HG02610 (cell line): ENCODE data around the gene CDK5.

Experiments
- ATAC-seq: cut with Tn5 transposase; IDR thresholded peaks from one replicate; pipeline ENCODE4 v1.9.1; 2021; ENCODE audit warnings: mild to moderate bottlenecking, moderate library complexity; ENCODE audit not compliant: unreplicated experiment

Gene CDK5

DNA sequence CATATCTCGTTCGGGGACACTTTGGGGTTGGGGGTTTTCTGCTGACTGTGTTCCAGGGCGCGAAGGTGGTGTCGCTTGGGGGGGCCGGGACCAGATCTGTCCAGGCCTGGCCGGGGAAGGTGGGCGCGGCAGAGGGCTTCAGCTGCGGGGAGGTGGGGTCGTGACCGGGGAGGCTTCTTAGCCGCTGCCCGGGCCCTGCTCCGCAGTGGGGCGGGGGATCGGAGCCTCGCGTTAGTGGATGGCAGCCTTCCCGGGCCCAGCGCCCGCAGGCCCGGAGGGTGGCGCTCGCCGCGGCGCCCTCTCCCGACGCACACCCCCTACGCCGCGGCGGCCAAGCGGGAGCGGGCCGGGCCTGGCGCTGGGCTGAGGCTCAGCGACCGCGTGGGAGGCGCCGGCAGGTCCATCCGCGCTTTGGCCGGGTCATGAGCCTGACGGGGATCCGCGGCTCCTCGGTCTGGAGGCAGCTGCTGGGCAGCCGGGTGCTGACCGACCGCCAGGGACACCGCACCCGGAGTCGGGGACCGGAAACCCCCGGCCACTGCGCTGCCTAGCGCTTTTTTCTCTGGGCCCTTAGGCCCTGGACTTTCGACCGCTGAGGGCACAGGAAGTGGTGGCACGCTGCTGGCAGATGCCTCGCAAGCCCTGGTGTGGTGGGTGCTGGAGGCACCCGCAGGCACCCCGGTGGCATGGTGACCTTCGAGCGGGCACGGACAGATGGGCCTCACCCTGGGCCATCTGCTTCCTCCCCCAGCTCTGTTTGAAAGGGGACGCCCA lies 29.7 kb upstream of the CDK5 start:
- no peak for ATAC-seq

DNA sequence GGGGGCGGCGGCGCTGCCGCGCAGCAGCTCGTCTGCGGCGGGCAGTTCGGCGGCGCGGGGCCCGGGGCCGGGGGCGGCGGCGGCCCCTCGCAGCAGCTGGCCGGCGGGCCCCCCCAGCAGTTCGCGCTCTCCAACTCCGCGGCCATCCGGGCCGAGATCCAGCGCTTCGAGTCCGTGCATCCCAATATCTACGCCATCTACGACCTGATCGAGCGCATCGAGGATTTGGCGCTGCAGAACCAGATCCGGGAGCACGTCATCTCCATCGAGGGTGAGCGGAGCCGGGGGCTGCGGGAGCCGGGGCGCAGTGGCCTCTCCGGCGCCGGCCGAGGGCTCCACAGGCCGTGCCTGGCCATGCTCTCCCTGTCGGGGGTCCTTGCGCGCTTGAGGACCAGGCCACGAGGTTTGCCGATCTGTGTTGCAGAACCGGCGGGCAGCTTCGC lies 29.1 kb upstream of the CDK5 start:
- ATAC-seq: no peak

DNA sequence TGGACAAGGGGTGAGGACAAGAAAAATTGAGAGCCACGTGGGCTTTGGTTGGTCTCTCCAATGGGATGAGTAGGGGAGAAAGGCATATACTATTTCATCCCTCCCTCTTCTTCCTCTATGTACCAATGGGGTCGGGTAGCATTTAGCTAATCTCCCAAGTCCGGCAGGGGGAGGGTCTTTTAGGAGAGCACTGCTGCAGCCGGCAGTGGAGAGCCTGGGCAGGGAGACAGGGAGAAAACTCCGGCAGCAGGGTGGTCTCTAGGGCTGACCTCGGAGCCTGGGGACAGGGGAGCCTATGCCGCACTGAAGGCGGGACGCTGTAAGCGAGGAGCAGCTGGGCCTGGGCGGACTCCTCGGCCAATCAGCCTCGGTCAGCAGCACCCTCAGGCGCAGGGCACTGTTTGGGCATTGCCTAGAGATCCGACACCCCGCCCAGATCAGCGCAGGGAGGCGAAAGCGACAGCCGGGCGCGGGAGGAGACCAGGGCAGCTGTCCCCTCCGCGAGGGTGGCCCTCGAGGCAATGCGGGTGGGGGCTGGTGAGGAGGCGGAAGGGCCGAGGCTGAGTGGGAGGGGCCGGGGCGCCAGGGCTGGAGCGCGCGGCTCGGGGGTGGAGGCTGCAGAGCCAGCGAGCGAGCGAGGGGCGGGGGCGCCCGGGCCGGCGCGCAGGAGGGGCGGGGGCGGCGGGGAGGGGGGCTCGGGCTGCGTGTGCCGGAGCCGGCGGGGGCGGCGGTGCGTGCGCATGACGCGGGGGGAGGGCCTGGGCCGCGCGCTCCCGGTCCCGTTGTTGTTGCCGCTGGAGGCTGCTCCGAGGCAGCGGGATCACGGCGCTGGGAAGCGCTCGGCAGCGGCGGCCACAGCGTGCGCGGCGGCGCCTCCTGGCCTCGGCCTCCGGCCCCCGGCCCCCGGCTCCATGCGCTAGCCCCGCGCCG lies 28.3 kb upstream of the CDK5 start, which contains the start of gene AGAP3:
TSS of gene AGAP3 (plus strand) at position 785 of the 930 bp plus-strand sequence. CDS start 267 bp downstream, outside the sequence.
- ATAC-seq: peak; percentile 41

DNA sequence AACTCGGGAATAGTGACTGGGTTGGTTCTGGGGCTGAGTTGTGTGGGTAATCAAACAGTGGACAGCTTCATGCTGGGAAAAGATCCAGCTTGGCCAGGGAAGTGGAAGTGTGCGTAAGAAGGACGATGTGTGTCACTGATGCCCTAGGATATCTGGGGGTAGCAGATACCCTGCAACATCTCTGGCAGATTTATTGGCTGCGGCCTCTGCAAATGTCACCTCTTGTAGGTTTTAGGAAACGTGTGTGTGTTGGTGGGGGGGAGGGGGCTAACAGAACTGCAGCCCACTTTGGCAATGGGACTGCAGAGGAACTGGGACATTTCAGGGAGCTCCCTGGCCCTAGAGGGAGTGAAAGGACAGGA lies 27.6 kb upstream of the CDK5 start:
- no peak for ATAC-seq

DNA sequence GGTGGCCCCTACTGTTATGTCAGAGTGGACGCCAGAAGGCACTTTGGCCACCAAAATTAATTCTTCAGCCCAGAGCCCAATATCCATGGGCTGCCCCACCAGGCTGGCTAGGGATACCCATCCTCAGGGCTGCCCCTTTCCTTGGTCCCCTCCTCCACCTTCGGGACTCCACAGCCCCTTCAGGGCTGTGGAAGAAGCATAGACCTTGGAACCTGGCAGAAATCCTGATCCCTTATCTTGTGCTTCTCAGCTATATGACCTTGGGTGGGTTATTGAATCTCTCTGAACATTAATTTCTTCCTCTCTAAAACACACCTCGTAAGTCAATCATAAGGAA lies 26.1 kb upstream of the CDK5 start:
- ATAC-seq: no peak

DNA sequence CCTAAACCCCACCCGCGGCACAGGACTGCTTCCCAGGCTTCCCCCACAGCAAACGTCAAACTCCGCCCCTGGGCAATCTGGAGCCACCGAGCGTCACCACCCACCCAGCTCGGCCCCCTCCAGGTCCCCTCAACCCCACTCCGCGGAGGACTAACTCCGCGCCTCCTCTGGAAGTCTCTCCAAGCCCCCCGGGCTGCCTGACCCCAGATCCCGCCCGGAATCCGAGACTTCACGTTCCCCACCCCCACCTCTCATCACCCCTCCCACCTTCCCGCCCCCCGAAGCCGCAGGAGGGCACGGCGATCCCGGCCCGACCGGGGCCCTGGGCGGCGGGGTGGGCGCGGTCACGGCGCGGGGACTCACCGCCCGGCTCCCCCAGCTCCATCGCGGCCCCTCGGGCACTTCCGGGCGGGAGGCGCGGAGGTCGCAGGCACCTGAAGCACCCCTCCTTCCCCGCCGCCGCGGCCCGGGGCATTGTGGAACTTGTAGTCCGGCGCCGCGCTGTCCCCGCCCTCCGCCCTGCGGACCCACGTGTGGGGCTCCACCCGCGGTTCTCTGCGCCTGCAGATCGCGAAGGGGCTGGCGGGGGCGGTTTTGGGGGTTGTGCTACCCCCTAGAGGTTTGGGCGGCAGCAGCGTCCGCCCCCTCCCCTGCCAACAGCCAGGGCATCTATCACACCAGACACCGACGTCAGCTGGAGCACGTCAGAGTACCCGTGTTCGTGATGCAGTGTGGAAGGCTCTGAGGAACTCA lies 25.6 kb upstream of the CDK5 start, which contains the start of gene TMUB1:
TSS of gene TMUB1 (minus strand) at position 423 of the 753 bp plus-strand sequence. CDS start 930 bp downstream, outside the sequence.
- peak; percentile 42 for ATAC-seq

DNA sequence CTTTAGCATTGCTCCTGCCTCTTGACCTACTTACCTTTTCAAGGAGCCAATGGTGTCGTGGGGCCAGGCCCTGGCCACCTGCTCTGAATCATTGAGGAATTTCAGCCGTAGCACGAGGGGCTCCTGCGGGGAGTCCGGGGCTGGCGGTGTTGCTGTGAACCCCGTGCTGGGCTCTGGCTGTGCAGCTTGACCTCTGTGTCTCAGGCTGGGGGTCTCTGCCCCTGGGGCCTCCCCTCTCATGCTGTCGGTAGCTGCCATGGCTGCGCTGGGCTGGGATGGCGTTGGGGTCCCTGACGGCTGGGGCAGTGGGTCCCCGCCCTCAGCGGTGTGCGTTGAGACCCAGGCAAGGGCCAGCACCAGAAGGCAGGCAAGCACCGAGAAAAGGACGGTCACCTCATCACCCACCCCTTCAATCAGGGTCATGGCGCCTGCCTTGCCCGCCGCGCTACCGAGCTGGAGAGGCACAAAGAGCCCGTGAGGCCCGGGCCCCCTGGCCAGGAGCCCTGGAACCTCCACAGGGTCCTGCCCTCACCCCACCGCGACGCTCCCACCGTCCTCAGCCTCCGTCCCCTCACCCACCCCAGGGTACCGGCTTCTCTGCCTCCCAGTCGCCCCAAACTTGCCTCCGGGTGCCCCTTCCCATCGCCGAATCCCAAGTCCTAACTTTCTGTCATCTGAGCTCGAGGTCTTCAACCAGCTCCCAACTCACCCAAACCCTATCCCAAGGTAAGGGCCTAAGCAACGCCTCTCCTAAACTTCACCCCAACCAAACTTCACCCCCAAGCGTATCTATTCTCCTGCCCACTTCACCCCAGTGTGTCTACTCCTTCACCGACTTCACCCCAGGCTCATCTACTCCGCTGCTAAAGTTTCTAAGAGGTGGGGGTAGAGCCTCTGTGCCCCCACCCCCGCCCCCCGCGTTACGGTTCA lies 24.7 kb upstream of the CDK5 start:
- ATAC-seq: no peak

DNA sequence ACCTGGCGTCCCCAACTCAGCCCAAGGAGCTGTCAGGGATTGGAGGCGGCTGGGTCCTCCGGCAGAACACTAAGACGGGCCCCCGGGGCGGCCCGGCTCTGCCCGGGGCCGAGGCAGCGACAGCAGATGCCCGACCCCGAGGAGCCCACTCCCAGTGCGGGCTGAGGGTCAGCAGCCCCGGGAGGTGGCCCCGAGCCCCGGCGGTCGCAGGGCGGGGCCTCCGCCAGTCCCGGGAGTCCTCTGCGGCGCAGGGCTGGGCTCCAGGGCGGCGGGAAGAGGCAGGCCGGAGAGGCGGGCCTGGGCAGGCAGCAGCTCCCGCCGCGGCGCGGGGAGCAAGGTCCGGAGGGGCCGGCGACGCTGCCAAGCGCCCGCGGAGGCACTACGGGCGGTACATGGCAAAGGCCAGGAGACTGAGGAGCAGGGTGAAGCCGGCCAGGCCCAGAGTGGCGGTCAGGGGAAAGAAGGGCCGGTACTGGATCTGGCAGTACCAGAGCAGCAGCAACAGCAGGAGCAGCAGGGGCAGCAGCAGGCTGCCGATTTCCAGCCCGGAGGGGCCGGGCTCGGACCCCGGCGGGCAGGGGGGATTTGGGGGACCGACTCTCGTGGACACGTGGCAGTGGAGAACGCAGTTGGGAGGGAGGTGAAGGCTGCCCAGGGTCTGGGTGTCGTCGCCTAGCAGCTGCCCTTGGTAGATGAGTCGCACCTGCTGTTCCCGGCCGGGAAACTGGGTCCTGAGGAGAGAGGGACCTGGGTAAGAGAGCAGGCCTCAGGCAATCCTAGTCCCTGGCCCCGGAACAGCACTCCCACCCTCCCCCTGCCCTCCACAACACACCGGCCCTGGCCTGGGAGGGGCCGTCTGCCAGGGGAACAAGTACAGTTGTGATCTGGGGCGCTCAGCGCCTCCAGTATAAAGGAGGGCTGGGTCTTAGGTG lies 23.7 kb upstream of the CDK5 start:
- ATAC-seq: no peak

DNA sequence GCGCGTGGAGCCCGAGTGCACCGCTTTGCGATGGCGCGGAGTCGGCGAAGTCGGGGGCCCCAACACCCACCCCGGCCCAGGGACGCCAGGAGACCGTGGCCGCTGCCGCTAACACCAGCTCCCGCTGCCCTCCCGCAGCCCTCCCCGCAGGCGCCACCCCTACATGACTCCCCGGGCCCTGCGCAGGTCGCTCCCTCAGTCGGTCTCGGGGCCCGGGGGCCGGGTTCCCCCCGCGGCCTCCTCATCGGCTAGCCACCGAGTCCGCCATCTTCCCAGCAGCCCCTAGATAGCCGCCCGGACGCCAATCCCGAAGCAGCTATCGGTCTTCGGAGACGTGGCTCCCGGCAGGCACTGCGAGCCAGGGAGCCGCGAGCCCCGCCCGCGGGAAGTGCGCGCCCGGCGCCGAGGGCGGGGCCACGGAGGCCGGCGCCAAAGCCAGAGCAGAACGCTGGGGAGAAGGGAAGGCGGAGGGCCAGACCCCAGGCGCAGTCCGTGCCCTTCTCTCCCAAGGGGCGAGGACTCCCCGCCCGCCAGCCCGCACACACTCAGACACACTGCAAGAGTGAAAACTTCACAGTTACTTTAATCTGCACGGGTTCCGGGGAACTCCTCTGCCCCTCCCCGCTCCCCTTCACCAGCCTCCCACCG lies 22.9 kb upstream of the CDK5 start, which contains the start of gene FASTK:
TSS of gene FASTK (minus strand) at position 288 of the 648 bp plus-strand sequence. CDS start at position 245, 43 bp downstream.
- ATAC-seq: peak; percentile 77

DNA sequence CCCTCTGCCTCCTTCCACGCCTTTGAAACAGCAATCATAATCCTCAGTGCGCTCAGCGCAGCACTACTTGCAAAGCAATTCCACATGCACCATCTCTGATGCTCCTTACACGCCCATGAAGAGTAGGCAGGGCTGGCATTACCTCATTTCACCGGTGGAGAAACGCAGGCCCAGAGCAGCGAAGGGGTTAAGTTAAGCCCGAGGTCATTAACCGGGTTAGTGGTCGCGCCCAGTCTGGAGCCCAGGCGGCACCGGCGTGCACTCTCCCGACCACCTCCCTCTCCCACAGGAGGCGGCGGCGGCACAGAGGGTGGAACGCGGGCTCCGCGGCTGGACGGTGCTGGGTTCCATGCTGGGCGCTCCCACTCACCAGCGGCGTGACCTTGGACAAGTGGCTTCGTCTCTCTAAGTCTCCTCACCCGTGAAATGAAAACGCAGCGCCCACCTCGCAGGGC lies 22.4 kb upstream of the CDK5 start:
- no peak for ATAC-seq

DNA sequence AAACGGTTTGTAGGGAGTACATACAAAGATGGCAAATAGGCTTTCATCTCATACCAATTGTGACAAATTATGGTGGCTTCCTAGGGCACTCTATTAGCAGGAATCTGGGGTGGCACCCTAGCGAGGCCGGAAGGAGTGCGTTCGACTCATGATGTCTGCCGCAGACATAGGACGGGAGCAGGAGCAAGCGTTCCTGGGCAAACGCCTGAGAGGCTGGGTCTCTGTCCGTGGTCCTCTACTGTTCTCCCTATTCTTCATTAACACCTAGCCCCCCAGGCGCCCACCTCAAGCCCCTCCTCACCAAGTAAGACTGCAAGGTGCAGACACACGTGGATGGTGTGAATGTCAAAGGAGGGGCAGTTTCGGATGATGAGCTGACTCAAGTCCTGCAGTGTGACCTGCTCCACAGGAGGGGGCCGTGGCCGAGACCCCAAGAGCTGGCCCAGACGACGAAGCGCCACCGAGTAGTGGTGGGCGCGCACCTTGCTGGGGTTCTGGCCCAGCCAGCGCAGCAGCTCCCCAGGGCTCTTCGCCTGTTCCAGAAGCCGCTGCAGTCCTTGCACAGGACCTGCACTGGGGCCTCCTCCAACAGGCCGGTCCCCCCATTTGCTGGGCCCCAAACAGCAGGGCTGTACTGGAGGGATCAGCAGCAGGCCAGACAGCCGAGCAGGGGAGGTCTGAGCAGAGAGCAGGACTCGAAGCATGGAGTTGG lies 21.7 kb upstream of the CDK5 start:
- ATAC-seq: no peak

DNA sequence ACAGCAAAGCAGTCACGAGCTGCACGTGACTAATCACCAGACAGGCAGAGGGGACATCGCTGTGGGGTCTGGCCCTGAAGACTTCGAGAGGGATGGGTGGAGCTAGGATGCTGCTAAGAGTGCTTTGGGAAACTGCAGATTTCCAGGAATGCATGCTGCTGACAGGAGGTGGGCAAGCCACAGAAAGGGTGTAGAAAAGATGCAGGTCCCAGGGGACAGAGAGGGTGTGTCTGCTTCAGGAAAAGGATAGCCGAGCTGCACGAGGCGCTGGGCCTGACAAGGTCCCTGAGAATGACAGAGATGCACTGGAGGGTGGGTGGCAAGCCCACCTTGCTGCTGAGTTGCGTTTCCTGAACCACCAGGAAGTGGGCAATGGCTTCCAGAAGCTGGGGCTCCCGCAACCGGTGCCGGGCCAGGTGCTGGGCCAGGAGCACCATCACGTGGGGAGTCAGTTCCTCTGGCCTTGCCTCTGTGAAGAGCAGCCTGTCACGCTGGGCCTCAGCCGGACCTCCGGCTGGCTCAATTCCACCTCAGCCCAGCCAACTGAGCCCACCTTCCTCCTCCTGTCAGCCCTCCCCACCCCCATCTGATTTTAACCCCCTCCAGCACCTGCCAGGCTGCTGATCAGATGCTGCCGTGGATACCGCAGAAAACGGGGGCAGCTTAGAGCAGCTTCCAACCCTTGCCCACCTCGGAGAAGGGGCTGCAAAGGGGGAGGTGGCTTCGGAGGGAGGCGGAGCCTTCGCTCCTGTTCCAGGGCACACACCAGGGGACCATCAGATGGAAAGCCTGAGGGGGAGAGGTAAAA lies 20.7 kb upstream of the CDK5 start:
- ATAC-seq: no peak

DNA sequence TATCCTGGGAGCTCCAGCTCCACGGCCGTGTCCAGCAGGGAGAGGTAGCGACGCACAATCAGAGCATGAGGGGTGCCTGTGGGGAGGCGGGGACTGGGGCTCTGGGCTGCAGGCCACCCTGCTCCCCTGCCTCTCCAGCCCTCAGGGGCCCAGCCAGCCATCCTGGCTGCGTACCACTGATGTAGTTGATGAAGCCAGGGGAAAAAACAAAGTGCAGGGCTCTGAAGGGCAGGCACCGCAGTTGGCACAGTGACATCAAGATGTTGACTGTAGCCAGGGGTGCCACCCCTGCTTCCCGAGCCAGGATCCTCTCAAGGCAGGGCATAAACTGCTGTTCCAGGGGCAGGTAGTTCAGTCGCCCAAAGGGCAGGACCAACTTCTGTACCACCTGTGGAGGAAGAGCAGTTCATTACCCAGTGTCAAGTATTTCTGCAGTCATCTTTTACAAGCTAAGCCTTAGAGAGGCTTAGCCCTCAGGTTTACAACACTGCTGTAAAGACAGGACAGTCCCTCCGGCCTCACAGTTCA lies 20.1 kb upstream of the CDK5 start:
- no peak for ATAC-seq

DNA sequence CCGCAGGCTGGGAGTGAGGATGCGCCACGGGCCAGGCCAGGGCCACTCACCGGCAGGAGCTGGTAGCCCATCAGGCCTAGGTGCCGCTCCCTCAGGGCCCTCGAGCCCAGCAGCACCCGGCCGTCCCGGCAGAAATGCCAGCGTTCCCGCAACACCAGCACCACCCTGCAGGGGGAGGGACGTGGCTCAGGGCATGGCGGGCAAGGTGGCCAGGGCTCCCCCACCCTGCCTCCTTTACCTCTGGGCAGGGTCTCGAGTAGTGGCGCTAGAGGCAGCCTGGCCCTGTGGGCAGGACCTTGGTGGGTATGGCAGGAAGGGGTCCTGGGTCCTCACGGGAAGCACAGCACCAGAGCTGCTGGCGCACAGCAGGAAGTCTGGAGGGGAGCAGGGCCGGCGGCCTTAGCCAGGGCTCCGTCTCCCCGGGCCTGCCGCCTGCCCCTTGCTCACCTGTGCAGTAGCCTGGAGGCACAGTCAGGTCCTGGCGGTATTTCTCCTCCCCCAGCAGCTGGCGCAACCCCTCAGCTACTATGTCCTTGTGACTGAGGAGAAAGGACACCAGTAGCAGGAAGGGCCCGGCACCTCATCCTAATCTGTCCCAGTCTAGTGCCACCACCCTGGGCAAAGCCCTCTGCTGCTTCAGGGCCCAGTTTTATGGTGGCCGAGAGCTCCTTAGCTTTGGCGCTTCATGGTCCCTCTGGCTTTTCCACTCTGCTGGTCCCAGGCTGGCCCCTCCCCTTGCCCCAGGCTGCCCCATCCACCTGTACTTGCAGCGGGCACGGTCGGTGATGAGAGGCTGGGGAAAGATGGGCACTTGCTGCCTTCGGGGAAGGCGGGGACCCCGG lies 19.4 kb upstream of the CDK5 start:
- no peak for ATAC-seq

DNA sequence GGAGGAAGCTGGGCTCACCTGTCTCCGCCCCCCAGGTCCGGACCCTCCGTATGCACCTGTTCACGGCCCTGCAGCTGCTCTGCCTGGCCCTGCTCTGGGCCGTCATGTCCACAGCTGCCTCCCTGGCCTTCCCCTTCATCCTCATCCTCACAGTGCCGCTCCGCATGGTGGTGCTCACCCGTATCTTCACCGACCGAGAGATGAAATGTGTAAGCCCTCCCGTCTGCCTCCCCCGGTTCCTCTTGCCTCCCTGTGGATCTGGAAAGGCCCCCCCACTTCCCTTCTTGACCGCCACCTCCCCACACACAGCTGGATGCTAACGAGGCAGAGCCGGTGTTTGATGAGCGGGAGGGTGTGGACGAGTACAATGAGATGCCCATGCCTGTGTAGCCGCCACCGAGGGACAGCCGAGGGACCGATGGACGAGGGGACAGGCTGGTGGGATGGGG lies 18.3 kb upstream of the CDK5 start:
- ATAC-seq: no peak

DNA sequence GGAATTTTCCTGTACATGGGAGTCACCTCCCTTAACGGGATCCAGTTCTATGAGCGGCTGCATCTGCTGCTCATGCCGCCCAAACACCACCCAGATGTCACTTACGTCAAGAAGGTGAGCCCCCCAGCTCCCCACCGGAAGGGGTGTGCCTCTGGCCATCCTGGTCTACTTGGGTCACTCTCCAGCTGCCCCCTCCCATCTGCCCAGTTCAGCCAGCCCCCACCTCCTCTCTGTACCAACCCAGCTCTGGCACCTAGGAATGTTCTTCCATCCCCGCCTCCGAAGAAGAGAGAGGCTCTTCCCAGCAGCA lies 17.9 kb upstream of the CDK5 start:
- ATAC-seq: no peak
